SK-N-MC (cell line): ENCODE measurements around the gene PACS1.

ENCODE experiments used
- DNase-seq: peaks from one replicate; pipeline ENCODE4 v3.0.0-alpha.2; 2011; ENCODE audit warnings: low read depth, low spot score
- H3K27ac ChIP-seq: fragments of 200-600 bp; sonication (generic); 2 replicates; pipeline ENCODE4 v1.5.1; 2016; ENCODE audit warnings: mixed run types
- H3K36me3 ChIP-seq: fragments of 200-600 bp; sonication (generic); 2 replicates; pipeline ENCODE4 v1.6.1; 2017; ENCODE audit warnings: antibody characterized with exemption, low read length, mixed read lengths; ENCODE audit not compliant: insufficient read depth
- H3K4me3 ChIP-seq: fragments of 200-600 bp; sonication (generic); 2 replicates; pipeline ENCODE4 v1.5.1; 2016
- H3K9ac ChIP-seq: fragments of 200-600 bp; sonication (generic); 2 replicates; pipeline ENCODE4 v1.8.0; 2017; ENCODE audit warnings: mixed run types, mixed read lengths; ENCODE audit not compliant: insufficient read length
- H3K9me3 ChIP-seq: fragments of 200-600 bp; sonication (generic); 2 replicates; pipeline ENCODE4 v1.6.1; 2017; ENCODE audit warnings: low read depth, mild to moderate bottlenecking, antibody characterized with exemption, low read length, moderate library complexity, mixed read lengths
- EZH2 ChIP-seq: fragments of 200-600 bp; sonication (generic); IDR thresholded peaks from one replicate; pipeline ENCODE4 v1.6.1; 2017; ENCODE audit warnings: antibody characterized with exemption
- FOXP2 ChIP-seq: optimal IDR thresholded peaks from 2 replicates; pipeline ENCODE3; 2011; ENCODE audit warnings: mild to moderate bottlenecking, moderate library complexity; ENCODE audit not compliant: insufficient read depth; ENCODE audit errors: extremely low read length, control extremely low read depth
- POLR2AphosphoS5 ChIP-seq: IDR thresholded peaks from 2 replicates; pipeline ENCODE4 v1.6.1; 2012; ENCODE audit warnings: mild to moderate bottlenecking, low read depth, low read length, borderline replicate concordance

The PACS1 gene

DNA sequence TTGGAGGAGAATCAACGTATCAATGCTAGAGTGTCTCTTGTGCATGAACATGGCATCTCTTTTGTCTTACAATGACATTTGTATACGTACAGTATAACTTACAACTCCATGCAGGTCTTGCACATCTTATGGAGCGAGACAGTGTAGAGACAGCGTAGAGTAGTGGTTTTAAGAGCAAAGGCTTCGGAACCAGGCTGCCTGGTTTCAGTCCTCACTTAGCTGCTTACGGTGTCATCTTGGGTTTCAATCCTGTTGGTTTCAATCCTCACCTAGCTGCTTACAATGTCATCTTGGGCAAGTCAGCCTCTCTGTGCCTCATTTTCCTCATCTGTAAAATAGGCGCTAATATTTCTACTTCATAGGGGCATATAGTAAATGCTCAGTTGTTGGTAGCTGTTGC lies 98.2 kb downstream of the PACS1 start:
- no peak overlapping the region for H3K4me3 ChIP-seq
- H3K36me3 ChIP-seq = no peaks in the 10 kb centered on the region
- no peak for TF ChIP-seq EZH2
- TF ChIP-seq POLR2AphosphoS5 = no peak
- no peak for TF ChIP-seq FOXP2
- no peaks in the 10 kb centered on the region for H3K9me3 ChIP-seq
- no peak overlapping the region for H3K9ac ChIP-seq
- H3K27ac ChIP-seq = no peak overlapping the region
- DNase-seq = no peak

DNA sequence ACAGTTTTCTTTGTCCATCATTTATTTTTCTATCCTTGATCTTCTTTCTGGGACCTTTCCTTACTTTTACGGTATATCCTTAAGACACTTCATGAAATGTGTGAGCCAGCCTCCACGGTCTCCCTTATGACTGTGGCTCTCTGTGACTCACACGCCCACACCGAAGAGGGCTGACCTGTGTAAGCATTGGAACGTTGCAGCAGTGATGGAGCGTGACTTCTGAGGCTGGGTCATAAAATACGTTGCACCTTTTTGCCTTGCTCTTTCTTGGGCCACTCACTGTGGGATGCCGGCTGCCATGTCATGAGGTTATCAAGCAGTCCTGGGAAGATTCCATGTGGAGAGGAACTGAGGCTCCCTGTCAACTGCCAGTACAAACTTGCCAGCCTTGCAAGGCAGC lies 102.1 kb downstream of the PACS1 start:
- Histone ChIP-seq H3K9ac (no peak overlapping the region), H3K36me3 (no peaks in the 10 kb centered on the region), H3K27ac (no peak overlapping the region), H3K9me3 (no peaks in the 10 kb centered on the region), H3K4me3 (no peak overlapping the region)
- no peak for DNase-seq
- no peak for TF ChIP-seq EZH2
- TF ChIP-seq POLR2AphosphoS5 = no peak
- no peak for TF ChIP-seq FOXP2

DNA sequence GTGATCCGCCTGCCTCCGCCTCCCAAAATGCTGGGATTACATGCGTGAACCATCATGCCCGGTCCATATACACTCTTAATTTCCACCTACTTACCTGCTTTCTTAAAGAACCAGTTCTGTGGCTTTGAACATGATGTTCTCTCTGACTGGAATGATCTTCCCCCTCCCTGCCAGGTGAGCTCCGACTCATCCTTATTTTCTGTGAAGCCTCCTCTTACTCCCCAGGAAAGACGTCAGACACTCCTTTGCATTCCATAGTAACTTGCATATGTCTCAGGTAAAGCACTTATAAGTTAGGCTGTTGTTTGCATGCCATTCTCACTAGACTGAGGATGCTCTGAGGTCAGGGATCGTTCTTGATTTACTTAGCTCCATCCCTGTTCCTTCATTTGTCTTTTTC lies 106.6 kb downstream of the PACS1 start:
- no peaks in the 10 kb centered on the region for H3K36me3 ChIP-seq
- H3K4me3 ChIP-seq = no peak overlapping the region
- no peak overlapping the region for H3K9ac ChIP-seq
- no peak for DNase-seq
- H3K9me3 ChIP-seq = no peaks in the 10 kb centered on the region
- TF ChIP-seq FOXP2 (no peak), POLR2AphosphoS5 (no peak), EZH2 (no peak)
- H3K27ac ChIP-seq = no peak overlapping the region

GRCh38 chr11:66178183-66178582 lies 108.1 kb downstream of the PACS1 start:
- H3K9me3 ChIP-seq = no peaks in the 10 kb centered on the region
- no peak overlapping the region for H3K27ac ChIP-seq
- TF ChIP-seq POLR2AphosphoS5 (no peak), FOXP2 (no peak), EZH2 (no peak)
- no peak overlapping the region for H3K4me3 ChIP-seq
- no peak for DNase-seq
- no peaks in the 10 kb centered on the region for H3K36me3 ChIP-seq
- H3K9ac ChIP-seq = no peak overlapping the region

DNA sequence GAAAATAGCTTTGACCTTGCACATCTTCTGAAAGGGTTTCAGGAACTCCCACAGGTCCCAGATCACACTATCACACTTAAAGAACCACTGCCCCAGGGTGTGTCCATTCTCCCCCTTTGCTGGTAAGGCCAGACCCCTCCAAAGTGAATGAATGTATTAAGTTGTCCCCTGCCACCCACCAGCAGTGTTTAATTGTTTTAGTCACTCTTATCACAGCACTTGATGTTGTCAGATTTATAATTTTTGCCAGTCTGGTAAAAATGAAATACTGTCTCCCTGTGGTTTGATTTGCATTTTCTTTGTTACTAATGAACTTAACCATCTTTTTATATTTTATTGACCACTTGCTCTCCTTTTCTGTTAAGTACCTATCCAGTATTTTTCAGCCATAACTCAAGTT lies 108.8 kb downstream of the PACS1 start:
- Histone ChIP-seq H3K4me3 (no peak overlapping the region), H3K36me3 (no peaks in the 10 kb centered on the region), H3K27ac (no peak overlapping the region), H3K9ac (no peak overlapping the region), H3K9me3 (no peaks in the 10 kb centered on the region)
- no peak for DNase-seq
- no peak for TF ChIP-seq FOXP2
- TF ChIP-seq EZH2 = no peak
- TF ChIP-seq POLR2AphosphoS5 = no peak

DNA sequence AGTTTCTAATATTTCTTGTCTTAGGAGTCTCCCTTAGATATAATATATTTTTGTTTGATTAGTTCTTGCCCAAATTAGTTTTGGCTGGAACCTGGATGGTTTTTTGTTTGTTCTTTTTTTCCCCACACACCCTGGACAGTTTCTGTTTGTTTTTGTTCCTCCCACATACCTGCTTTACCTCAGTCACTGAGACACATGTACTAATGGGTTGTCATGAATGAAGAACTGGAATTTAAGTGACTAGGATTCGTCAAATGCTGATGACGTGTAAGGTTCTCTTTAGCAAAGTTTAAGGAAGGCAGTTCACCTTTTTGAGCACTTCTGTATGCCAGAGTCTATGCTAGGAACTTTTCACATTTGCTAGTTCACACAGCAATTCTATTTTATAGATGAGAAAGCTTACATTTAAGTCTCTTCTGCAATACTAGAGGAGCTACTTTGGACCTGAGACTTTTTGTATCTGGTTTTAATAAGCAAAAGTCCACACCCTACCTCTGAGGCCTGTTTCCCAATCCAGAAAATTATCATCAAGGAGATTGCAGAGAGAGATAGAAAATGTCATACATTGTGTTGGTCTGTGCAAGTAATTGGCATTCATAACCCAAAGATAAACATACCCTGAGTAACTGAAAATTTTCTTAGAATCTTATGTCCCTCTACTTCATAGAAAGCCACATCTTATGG lies 111.7 kb downstream of the PACS1 start:
- TF ChIP-seq FOXP2 (no peak), EZH2 (no peak), POLR2AphosphoS5 (no peak)
- DNase-seq = no peak
- H3K36me3 ChIP-seq = no peaks in the 10 kb centered on the region
- no peak overlapping the region for H3K27ac ChIP-seq
- no peaks in the 10 kb centered on the region for H3K9me3 ChIP-seq
- H3K4me3 ChIP-seq = no peak overlapping the region
- H3K9ac ChIP-seq = no peak overlapping the region

- no peaks in the 10 kb centered on the region for H3K36me3 ChIP-seq
- DNase-seq = no peak
- no peak overlapping the region for H3K4me3 ChIP-seq
- H3K9ac ChIP-seq = no peak overlapping the region
- TF ChIP-seq EZH2 (no peak), FOXP2 (no peak), POLR2AphosphoS5 (no peak)
- H3K9me3 ChIP-seq = no peaks in the 10 kb centered on the region
- H3K27ac ChIP-seq = no peak overlapping the region
Measured at GRCh38 chr11:66183494-66184048, 113.5 kb downstream of the PACS1 start.

- no peak overlapping the region for H3K9ac ChIP-seq
- no peak overlapping the region for H3K27ac ChIP-seq
- TF ChIP-seq EZH2 (no peak), FOXP2 (no peak), POLR2AphosphoS5 (no peak)
- H3K4me3 ChIP-seq = no peak overlapping the region
- no peaks in the 10 kb centered on the region for H3K36me3 ChIP-seq
- no peaks in the 10 kb centered on the region for H3K9me3 ChIP-seq
- no peak for DNase-seq
Measured at GRCh38 chr11:66184728-66185127, 114.7 kb downstream of the PACS1 start.

DNA sequence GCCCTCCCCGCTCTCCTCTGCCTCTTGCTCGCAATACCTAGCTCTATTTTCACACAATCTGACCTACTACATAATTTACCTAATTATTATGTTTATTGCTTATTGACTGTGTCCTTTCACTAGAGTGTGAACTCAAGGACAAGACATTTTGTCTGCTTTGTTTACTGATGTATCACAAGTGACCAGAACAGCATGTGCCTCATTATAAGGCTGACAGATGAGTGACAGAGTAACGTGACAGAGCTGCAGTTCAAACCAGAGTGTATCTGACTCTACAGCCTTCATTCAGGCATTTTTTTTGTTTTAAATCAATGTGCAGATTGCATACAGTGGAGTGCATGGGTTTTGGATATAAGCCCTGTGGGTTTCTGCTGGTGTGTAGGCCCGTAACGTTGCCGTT lies 116.4 kb downstream of the PACS1 start:
- Histone ChIP-seq H3K36me3 (no peaks in the 10 kb centered on the region), H3K27ac (no peak overlapping the region), H3K4me3 (no peak overlapping the region), H3K9ac (no peak overlapping the region), H3K9me3 (no peaks in the 10 kb centered on the region)
- TF ChIP-seq EZH2 (no peak), FOXP2 (no peak)
- DNase-seq = no peak

GRCh38 chr11:66187453-66187852 lies 117.4 kb downstream of the PACS1 start:
- Histone ChIP-seq H3K27ac (no peak overlapping the region), H3K9me3 (no peaks in the 10 kb centered on the region), H3K36me3 (no peaks in the 10 kb centered on the region), H3K9ac (no peak overlapping the region), H3K4me3 (no peak overlapping the region)
- DNase-seq = no peak
- TF ChIP-seq POLR2AphosphoS5 (no peak), EZH2 (no peak)
